GM08714 (cell line): ENCODE measurements around the gene AKAP13.
A peak's percentile ranks its signal among the peaks of the same experiment; 100 is the strongest.

ENCODE experiments used
- H3K4me3 ChIP-seq: fragments of 200-500 bp; sonication (Bioruptor generic); 2 replicates; pipeline ENCODE4 v1.5.1; 2014; ENCODE audit warnings: mild to moderate bottlenecking, low read length, inconsistent platforms
- ZNF274 ChIP-seq: IDR thresholded peaks from 2 replicates; pipeline ENCODE4 v1.6.1; 2012; ENCODE audit warnings: mild to moderate bottlenecking, low read depth, low read length

The AKAP13 gene

DNA sequence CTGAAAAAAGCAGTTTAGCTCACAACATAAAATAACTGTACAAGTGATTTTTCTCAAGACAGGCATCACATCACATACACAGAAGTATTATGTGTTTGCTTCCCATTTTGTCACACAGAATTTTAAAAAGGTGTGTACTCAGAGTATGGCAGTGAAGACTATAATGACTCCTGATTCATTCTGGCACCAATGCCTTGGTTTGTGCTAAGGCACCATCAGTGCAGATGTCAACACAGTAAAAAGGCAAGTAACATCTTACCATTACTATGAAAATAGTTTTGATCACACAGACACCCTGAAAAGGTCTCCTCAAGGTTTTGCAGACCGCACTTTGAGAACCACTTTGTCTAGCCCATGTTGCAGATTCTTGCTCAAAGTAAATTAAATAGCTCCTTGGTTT is 222.8 kb downstream of the AKAP13 start:
- no peak for TF ChIP-seq ZNF274
- no peak overlapping the region for H3K4me3 ChIP-seq

DNA sequence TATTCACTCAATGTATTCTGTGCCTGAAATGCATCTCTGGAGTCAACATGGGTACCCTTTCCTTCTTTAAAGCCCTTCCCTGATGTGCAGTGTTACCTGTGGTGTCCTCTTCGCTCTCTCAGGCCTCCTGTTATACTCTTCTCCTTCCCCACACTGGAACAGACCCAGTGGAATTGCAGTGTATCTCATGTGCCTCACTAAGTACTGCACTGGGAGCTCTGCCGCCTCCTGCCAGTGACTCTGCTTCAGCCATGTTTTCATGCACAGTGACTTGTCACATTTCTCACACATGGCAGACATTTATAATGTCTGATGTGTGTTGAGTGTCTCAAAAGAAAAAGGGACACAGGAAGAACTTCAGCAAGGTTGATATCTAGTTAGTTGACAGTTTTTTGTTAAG is 223.3 kb downstream of the AKAP13 start:
- no peak for TF ChIP-seq ZNF274
- H3K4me3 ChIP-seq = no peak overlapping the region

DNA sequence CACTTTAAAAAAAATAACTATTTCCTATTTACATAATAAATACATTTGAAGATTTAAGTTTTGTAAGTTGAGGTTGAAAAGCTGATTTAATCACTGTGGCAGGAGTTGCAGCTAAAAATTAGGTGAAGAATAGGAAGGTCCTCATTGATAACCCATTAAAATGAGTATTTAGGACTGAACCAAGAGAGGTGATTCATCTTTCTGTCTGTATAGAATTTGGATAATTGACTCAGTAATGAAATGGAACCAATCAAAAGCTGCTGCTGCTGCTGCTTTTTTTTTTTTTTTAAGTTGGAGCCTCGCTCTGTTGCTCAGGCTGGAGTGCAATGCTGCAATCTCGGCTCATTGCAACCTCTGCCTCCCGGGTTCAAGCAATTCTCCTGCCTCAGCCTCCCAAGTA is 223.8 kb downstream of the AKAP13 start:
- TF ChIP-seq ZNF274 = no peak
- H3K4me3 ChIP-seq = no peak overlapping the region

DNA sequence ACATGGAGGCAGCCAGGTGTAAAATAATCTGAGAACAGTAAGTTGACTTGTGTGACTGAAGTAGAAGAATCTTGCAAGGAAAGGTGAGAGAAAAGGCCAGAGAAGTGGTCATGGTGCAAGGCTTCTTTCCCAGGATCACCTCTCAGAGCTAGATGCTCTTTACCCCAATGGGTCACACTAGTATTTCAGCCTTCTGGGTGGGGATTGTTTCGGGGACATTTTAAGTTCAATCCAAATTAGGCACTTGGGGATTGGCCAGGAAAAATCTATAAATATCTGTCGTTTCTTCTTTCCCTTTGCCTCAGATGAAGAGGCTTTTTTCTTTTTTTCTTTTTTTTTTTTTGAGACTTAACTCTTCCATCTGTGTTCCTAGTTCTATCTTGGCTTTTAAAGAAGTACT is 226.3 kb downstream of the AKAP13 start:
- TF ChIP-seq ZNF274 = no peak
- H3K4me3 ChIP-seq = no peak overlapping the region

- H3K4me3 ChIP-seq = no peak overlapping the region
These were observed 226.9 kb downstream of the AKAP13 start for GRCh38 chr15:85607141-85607806.

GRCh38 chr15:85607842-85608241 is 227.4 kb downstream of the AKAP13 start:
- no peak for TF ChIP-seq ZNF274
- H3K4me3 ChIP-seq = no peak overlapping the region

More at GRCh38 chr15:85607141-85607806, 226.9 kb downstream of the AKAP13 start:
- TF ChIP-seq ZNF274 = no peak

GRCh38 chr15:85609492-85609891 is 229.1 kb downstream of the AKAP13 start:
- no peak overlapping the region for H3K4me3 ChIP-seq
- TF ChIP-seq ZNF274 = no peak

GRCh38 chr15:85611361-85611760 is 231.0 kb downstream of the AKAP13 start:
- H3K4me3 ChIP-seq = no peak overlapping the region
- TF ChIP-seq ZNF274 = no peak

DNA sequence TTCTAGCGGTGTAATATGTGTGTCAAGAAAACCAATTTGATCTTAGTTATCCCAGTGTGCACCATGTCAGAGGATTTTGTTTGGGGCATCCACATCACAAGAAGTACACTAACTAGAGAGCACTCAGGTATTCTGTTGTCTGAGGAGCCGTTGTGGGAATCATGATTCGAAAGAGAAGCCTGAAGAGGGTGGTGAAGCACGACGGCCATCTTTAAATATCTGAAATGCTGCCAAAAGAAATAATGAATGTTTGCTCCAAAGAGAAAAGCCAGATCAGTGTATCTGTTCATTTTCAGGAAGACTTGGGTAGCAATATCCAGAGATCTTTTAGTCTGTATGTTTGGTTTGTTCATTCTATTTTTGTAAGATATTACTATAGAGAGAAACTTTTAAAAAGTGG is 233.7 kb downstream of the AKAP13 start:
- no peak overlapping the region for H3K4me3 ChIP-seq
- TF ChIP-seq ZNF274 = no peak

DNA sequence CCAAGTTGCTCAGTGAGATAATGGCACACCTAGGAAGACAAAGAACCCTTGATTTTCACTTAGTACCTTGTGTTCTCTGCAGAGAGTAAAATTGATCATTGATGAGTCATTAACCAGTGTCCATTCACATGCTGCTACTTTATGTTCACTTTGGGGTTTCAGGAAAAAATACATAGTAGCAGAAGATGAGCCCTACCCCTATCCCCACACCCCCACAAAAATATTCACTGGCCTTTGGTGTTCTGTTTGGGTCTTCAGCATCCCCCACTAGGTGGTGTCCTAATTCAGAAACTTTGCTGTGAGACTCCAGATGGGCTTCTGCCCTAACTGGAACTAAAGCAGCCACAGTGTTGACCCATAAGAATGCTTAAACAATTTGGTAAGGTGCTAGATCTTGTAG is 235.5 kb downstream of the AKAP13 start:
- no peak for TF ChIP-seq ZNF274
- no peak overlapping the region for H3K4me3 ChIP-seq

DNA sequence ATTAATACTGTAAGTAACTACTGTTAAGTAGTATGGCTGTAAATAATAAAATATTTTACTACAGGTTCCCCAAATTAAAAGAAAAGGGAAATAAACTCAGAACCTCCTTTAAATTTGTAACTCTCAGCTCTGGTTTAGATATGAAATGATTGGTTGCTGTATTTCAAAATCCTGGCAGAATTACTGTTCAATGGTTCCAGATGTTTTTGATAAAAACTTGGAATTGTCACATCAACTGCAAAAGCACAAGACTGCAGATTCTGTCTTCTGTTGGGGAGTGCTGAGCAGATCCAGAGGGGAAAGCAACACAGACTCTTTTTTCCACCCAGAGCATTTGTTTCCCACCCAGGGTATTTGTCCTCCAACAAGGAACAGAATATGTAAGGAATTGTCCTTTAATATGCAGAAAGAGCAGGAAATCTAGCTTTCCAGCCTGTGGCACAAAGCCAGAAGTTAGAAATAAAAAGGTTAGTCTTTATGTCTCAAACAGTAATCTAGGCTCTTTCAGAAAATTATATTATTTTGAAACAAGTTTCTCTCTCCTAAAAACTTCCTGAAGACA is 236.2 kb downstream of the AKAP13 start:
- TF ChIP-seq ZNF274 = no peak
- H3K4me3 ChIP-seq = no peak overlapping the region

- no peak overlapping the region for H3K4me3 ChIP-seq
- TF ChIP-seq ZNF274 = no peak
These were observed 237.8 kb downstream of the AKAP13 start for GRCh38 chr15:85618228-85618505.

DNA sequence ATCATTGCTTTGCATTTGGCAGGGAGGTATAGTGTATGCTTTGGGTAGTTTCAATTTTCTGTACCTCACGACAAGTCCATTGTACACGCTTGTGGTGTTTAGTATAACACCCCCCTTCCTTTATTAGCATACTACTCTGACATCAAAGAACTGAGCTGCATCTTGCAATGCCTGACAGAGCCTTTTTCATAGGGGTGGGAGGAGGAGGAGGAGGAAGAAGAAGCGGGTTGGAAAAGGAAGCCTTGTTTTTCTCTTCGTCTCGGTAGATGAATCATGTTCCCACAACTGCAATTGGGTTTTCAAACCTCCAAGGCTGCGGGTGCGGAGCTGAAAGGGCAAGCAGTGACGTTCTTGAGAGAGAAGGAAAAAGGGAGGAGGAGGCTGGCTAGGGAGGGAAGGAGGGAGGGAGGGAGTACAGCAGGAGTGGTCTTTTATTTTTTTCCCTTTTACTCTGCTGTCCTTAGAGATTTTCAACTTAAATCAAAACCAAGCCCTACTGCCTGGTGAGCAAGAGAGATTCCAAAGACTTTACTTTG is 238.6 kb downstream of the AKAP13 start:
- peak overlapping the region; percentile 33; the same call in 1 of the 2 replicates for H3K4me3 ChIP-seq
- no peak for TF ChIP-seq ZNF274

- TF ChIP-seq ZNF274 = no peak
- no peak overlapping the region for H3K4me3 ChIP-seq
These were observed 239.7 kb downstream of the AKAP13 start for GRCh38 chr15:85619992-85620689.

DNA sequence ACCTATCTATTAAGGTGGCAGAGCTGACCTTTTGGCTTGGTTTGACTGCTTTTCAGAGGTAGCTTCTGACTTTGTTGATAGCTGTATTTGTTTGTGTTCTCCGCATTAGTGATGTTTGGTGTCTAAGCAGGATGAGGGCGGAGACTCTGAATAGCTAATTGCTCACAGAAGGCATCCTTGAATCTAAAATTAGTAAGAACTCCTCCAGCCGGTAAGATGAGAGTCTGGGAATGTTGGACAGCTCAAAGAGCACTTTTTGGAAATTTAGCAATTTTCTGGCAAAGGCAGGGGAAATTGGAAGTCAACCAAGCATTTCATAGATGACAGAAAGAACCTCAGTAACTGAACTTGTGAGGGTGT is 240.3 kb downstream of the AKAP13 start:
- TF ChIP-seq ZNF274 = no peak
- no peak overlapping the region for H3K4me3 ChIP-seq

DNA sequence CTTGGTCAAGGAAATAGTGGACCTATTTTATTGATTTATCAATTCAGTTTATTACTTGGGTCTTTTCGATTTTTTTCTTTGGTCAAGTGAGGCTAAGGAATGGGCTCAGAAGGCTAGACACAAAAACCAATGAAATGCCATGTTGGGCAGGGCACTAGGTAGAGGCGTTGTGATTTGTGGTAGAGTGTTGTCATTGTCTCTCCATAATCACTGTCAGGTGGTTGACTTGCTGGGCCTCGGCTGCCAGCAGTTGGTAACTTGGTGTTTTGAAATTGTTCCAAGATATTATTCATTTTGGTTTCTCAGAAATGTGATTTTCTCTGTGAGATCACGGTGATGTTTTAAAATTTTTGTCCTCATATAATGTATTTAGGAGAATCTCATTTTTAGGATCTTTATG is 240.7 kb downstream of the AKAP13 start:
- TF ChIP-seq ZNF274 = no peak
- H3K4me3 ChIP-seq = no peak overlapping the region
